Activated gamma-delta T cell treated with Interleukin-2 at 50 U/mL for 16 hours (primary cell): ENCODE data around the gene ATP5F1D.

ENCODE experiments used
- DNase-seq: peaks from one replicate; pipeline ENCODE4 v3.0.0-alpha.2; 2020

The ATP5F1D gene

DNA sequence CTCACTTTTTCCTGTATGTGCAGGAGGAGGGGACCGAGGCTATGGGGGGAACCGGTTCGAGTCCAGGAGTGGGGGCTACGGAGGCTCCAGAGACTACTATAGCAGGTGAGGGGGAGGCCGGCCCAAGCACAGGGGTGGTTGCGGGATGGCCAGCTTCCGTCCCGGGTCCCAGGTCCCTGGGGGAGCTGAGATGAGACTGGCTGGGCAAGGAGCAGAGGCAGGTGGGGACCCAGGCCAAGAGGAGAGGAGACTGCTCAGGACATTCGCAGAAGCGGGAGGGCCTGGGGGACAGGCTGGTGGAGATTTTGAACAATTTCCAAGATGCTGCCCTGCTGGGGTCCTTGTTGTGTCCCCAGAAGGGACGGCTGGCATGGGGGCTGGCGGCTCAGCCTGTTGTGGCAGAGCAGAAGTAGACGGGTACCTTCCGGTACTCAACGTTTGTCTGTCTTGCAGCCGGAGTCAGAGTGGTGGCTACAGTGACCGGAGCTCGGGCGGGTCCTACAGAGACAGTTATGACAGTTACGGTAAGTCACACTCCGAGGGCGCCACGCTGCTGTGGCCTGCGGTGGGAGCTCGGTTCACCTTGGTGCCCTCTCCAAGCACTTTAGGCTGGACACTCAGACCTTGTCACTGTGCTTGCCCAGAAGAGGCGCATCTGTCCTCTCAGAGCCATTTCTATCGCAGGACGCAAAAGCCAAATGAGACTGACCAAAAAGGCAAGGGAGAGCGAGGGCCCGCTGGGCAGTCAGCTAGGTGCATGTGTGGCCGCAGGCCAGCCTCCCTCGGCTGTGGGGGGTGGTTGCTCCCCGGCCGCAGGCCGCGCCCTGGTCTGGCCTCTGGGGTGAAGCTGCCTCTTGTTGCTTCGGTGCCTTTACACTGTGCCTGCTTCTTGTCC, 30.2 kb downstream of the ATP5F1D start:
- no peak for DNase-seq

DNA sequence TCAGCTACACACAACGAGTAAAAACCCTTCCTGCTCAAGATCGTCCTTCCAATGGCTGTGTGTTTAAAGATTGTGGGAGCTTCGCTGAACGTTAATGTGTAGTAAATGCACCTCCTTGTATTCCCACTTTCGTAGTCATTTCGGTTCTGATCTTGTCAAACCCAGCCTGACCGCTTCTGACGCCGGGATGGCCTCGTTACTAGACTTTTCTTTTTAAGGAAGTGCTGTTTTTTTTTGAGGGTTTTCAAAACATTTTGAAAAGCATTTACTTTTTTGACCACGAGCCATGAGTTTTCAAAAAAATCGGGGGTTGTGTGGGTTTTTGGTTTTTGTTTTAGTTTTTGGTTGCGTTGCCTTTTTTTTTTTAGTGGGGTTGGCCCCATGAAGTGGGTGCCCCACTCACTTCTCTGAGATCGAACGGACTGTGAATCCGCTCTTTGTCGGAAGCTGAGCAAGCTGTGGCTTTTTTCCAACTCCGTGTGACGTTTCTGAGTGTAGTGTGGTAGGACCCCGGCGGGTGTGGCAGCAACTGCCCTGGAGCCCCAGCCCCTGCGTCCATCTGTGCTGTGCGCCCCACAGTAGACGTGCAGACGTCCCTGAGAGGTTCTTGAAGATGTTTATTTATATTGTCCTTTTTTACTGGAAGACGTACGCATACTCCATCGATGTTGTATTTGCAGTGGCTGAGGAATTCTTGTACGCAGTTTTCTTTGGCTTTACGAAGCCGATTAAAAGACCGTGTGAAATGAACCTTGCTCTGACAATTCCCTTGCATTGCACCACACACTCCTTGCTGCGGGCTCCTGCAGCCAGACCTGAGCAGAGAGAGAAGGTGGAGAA, 31.1 kb downstream of the ATP5F1D start:
- DNase-seq, result no peak

DNA sequence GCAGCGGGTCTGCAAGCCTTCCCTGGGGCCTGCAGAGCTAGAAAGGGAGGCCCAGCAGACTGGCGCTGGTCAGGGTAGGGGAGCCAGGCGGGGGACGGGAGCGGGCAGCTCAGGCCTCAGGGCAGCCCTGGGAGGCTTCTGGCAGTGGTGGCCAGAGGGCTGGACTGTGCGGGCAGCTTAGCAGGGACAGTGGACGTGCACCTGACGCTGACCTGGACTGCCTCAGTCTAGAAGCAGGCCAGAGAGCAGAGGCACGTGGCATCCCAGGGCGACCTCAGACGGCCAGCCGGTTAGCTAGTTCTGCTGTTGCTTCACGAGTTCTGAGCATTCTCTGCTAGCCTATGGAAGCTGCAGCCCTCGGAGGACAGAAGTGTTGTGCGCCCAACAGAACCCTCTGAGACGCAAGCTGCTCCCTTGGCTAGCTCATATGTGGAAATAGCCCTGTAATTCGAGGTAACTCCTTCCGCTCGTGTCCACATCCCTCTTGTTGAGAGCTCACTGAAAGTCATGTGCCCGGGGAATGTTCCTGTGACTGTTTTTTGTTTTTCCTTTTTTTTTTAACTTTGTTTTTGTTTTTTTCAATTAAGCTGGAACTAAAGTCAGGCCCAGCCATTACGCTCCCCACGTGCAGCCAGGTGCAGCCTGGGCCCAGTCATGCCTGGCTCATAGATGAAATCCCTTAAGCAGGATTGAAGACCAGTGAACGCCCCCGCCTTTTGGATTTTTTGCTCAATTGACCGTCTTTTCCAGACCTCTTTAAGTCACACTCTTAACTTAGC, 31.9 kb downstream of the ATP5F1D start:
- DNase-seq, result no peak

DNA sequence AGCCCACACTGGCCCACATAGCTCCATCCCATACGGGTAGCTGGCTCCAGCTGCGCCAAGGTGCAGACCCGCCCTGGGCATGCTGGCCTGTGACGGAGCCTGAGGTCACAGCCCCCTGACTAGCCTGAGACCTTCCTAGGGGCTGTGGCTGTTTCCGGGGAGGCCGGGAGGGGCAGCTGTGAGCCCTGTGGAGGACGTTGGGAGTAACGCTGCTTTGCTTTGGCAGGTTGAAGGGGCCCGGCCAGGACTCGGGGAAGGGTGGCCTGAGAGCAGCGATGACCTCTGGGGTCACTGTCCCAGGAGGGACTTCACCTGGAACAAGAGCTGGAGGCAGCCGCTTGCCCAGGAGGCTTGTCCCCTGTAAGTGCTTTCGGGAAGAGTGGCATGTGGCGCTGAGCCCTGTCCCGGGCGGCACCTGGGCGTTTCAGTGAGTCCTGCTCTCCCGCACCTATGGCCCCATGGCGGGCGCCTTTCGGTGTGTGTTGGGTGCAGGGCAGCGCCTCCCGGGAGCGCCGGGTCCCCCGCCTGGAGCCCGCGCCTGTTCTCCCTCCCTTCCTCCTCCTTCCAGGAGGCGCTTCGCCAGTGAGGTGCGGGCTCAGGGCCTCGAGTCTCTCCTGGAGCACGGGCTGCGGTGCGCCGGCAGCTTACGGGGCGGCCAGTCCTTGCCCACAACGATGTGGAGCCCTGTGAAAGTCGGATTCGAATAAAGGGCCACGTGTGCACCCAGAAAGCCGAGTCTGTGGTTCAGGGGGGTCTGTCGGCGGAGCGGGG, 32.7 kb downstream of the ATP5F1D start:
- DNase-seq, result no peak

DNA sequence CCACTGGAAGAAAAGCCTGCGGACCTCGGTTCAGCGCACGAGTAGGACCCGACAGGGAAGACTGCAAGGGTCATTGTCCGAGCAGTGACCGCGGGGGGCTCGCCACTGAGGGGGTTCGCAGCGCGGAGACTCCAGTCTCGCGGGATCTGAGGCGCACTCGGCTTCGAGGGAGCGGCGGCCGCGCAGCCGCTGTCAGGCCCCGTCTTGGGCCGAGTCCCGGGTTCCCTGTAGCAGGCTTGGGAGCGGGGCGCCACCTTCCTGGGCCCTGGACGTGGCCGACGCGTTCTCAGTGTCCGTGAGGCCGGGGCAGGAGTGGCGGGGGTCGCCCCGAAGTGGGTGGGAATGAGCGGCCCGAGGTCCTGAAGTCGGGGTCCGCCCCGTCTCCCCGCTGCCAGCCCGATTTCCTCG, 33.3 kb downstream of the ATP5F1D start:
- DNase-seq, result no peak

DNA sequence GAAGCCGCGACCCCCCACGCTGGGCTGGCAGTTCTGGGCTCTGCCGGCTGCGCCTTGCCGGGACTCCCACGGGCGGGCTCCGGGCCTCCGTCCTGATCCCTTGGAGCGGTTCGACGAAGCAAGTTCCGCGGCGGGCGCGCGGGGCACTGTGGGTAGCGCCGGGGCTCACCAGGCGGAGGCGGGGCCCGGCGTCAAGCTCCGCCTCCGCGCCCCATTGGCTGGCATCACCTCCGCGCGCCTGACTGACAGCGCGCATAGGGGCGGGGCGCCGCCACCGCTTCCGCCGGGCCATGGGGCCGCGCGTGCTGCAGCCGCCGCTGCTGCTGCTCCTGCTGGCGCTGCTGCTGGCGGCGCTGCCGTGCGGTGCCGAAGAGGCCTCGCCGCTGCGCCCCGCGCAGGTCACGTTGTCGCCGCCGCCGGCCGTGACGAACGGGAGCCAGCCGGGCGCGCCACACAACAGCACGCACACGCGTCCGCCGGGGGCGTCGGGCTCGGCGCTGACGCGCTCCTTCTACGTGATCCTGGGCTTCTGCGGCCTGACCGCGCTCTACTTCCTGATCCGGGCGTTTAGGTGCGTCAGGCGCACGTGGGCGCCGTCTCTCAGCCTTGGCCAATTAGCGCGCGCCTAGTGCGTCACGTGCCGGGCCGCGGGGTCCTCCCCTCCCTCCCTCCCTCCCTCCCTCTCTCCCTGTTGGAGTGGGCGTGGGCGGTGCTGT, 33.9 kb downstream of the ATP5F1D start, which contains the start of gene FAM174C:
Gene FAM174C, plus strand, starts transcription at position 271 of the 716 bp plus-strand sequence. Its CDS starts 20 bp downstream, at position 291.
- peak; percentile 93 for DNase-seq

DNA sequence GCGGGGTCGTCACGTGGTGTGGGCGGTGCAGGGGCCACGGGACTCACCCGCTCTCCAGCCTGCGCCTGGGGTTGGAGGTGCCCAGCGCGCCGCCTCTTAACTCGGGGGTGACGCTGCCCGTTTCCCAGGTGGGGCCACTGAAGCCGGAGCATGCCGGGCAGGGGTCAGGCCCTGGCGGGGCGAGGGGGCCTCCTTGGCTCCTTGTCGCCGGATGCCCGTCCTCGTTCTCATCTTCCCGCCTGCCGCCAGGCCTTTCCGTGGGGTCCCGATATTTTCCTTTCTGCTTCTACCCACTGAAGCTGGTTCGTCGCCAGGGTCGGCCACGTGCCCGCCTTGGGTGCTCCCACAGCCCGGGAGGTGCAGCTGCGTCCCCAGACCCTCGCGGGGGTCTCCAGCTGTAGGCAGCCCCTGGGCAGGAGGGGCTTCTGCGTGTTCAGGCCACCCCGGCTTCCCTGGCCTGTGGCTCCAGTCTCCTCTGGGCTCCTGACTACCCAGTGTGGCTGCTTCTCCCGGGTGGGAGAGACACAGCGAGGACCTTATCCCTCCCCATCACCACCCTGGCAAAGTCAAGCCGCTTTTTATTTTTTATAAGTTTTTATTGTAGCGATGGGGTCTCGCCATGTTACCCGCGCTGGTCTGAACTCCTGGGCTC, 34.6 kb downstream of the ATP5F1D start:
- no peak for DNase-seq

DNA sequence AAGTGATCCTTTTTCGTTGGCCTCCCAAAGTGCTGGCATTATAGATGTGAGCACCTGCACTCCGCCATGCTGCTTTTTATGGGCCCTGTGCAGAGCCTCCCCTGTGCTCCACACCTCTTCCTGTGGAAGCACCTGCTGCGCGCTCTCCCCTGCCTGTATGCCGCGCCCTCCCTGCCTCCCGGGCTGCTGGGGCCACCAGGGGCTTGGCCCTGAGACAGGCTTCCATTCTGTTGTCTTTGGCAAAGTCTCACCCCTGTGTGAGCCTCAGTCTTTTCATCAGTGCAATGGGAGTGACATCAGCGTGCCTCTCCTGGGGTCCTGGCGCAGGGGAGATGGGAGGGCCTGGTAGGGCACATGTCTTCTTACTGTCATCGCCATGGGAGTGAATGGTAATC, 35.1 kb downstream of the ATP5F1D start:
- DNase-seq, result no peak

DNA sequence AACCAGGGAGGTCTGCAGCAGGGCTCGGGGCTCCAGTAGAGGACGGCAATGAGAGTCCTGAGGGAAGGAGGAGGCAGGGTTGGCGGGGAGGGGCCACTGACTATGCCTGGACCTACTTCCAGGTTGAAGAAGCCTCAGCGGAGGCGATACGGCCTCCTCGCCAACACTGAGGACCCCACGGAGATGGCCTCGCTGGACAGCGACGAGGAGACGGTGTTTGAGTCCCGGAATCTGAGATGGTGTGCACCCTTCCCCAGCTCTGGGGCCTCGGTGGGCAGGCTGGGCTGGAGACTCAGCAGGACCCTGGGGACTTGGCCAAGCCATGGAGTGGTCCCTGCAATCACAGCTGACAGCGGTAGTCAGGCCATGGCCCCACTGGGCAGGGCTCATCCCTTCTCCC, 35.5 kb downstream of the ATP5F1D start:
- DNase-seq, result no peak

DNA sequence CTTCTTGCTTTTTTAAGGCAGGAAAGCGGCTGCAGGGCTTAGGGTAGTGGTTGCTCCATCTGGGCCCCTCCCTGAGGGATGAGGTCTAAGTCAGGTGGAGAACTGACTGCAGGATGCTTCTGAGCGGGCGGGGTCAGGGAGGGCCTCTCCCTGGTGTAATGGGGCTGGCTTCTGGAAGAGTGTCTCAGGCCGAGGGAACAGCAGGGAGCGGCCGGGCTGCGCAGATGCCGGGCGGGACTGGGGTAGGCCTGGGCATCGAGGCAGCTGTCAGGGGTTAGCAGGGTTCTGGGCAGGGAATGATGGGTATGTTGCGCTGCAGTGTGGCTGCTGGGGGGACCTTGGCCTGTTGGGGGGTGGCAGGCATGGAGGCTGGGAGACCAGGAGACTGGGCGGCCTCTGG, 36.5 kb downstream of the ATP5F1D start:
- DNase-seq, result no peak

DNA sequence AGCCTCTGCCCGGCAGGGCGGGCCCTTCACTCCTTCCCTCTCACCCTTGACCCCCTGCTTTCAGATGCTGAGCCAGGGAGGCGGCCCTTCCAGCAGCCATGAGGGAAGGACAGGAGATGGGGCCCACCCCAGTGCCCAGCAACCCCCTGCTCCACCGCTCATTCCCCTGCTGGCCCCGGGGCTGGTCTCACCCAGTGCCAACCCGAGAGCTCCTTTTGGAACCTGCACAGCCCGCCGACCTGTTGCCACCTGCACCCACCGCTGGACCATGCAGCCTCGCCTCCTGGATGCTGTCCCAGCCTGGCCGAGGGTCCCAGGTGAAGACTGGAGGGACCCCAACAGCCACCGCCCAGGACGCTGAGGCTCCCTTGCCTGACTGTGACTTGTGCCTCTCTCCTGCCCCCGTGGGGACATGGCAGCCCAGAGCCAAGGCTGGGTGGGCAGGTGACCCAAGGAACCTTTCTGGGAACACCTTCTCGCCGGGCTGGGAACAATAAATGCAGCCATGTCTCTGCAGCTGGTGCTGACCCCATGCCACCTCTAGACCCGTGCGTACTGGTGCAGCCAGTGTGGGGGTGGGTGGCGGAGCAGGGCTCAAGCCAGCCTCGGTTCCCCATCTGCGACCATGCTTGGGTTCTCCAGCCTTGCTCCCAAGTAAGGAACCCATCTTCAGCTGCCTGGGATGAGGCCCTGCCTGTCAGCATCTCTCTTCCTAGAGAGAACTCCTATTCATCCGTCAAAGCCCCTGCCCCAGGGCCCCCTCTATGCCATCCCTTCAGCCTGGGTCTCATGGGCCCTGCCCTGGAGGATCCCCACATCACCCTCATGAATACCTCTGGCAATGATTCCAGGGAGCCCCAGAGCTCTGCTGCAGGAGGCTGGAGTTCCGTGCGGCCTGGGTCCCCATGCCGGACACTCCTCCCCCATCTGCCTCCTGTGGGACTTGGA, 37.4 kb downstream of the ATP5F1D start:
- no peak for DNase-seq

DNA sequence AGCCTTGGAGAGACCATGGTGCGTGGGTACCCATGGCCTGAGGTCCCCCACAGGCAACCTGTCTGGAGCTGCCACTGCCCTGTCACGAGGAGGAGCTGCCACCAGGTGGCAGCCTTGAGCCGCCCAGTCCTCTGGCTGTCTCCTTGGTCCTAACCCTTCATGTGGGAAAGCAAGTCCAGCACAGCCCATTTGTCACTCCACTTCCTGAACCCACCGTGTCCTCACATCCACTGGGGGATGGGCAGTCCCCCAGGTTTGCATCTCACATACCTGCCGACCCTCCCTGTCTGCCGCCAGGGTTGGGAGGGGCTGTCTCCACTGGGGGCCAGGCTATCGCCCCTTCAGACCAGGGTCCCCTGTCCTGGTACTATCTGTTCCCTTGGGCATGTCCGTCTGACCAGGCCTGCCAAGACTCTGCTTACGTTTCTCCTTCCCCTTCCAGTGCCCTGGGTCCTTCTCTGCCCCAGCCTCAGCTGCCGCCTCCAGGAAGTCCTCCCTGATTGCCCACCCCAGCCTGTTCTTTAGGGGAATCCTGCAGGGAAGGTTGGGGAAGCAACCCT, 38.3 kb downstream of the ATP5F1D start:
- DNase-seq, result peak; percentile 76

DNA sequence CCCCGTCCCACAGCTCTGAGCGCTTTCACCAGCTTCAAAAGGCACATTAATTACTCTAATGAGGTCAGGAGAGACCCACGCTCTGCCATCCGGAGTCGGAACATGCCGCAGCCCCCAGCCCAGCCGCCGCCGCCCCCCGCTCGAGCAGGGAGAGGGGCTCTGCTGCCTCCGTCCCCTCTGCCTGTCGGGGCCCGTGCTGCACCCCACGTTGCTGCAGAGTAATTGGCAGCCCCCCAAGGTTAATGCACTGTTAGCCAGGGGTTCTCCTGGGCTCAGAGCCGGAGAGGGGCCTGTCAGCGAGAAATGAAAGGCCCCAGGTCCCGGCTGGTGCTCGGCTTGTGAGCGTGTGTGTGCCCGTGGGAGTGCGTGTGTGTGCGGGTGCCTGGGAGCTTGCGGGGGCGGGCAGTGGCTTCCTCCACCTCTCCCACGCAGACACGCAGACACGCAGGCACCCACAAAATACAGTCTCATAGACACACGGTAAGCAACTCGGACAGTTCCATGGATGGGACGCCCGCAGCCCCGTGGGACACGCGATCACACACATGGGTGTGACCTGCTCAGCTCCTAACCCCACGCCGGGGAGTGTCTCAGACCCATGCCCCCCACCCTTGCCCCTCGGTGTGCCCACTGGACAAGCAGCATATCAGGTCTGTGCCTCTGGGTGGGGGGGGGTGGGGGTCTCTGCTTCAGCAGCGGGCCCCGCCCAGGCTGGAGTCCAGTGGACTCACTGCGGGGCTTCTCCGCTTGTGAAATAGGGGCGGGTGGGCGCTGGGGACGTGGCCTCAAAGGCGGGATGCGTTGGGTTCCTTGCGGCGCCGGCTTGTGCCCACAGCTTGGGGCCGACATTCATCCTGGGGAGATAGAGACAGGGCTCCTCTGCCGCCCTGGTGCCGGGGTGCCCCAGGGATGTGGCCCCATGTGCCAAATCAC, 39.4 kb downstream of the ATP5F1D start:
- no peak for DNase-seq

DNA sequence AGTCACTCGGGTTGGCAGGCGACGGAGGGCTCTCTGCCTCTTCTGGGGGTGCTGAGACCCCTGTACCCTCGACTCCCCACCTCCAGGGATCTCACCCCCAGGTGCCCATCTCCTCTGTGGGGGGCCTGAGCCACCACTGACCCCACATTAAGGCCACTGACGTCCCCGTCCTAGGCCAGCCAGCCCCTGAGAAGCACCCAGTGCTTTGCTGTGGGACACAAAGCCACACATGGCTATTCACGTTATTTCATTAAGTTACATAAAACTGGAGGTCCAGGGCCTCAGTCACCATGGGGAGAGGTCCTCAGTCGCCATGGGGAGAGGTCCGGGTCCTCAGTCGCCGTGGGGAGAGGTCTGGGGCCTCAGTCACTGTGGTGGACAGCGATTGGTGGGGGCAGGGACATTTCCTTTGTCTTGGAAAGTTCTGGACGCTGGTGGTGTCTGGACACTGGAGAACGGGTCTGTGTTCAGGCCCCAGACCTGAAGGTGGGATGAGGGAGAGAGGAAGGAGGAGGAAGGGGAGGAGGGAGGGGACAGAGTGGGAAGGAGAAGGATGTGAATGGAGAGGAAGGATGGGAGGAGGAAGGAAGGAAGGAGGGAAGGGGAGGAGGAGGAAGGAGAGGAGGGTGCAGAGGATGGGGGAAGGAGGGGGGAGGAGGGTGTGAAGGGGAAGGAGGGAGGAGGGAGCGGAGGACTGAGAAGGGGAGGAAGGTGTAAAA, 40.2 kb downstream of the ATP5F1D start:
- DNase-seq, result no peak

DNA sequence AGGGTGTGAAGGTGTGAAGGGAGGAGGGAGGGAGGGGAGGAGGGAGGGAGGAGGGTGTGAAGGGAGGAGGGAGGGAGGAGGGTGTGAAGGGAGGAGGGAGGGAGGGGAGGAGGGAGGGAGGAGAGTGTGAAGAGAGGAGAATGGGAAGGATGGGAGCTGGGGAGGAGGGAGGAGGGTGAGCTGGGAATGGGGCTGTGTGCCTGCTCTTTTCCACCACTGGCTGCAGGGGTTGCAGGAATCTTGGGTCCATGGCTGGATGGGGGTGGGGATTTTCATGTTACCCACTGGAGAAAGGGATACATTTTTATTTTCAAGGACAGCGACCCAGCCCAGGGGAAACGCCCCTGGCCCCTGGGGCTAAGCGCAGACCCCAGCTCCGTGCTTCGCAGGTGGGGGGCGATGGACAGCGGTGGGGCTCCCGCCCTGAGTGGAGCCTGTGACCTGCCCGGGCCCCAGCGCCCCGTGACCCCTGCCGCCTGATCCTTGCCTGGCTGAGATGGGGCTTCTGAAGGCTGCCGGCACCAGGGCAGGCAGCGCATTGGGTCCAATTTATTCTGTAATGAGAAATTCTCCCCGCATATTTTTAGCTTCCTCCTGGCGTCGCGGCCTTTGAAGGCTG, 41.1 kb downstream of the ATP5F1D start:
- DNase-seq, result no peak

DNA sequence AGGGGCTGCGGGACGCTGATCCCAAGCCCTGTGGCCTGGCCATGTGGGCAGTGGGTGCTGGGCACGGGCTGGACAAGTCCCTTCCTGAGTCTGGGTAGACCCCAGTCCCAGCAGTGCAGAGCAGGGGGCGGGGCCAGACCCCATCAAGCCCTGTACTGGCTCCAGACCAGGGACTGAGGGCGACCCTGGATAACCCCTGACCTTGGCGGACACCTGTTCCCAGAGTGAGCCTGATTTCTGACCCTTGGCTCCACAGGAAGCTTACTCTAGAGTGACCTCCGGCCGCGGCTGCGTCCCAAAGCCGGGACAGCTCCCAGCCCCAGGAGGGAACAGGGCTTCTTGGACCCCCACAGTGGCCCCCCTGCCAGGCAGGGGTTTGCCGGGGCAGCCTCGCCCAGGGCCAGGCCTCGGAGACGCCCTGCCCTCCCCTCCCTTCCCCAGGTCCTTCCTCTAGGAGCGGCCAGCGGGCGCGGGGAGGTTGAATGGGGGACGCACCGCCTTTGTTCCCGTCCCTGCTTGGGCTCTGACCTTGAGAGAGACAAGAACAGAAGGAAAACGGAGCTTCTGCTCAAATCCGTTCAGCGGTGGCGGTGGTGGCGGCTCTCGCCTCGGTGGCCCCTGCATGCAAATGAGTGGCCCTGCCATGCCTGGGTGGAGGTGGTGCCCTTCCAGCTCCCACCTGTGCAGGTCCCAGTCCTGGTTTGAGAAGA, 41.8 kb downstream of the ATP5F1D start:
- no peak for DNase-seq

DNA sequence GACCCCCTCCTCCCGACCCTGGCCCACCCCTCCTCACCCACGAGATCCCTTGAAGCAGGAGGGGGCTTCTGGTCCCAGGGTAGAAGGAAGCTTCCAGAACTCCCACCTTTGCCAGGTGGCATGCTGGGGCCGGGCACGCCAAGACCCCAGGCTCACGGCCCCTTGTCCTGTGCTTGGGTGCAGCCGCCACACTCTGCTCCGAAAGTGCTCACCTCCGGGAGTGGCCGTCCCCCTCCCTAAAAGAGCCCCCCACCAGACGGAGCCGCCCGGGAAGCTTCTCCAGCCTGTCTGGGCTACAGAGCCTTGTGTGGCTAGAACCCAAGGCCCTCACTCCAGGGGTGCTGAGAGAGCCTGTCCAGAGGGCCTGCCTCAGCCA, 42.4 kb downstream of the ATP5F1D start:
- no peak for DNase-seq
